HFFc6 (cell line): ENCODE data around the gene ZDHHC11. TPM values are rescaled to one million over a fixed set of nuclear protein-coding genes. Genes with fewer than 3 reads are reported as not detected.
"Not testable (repeated sequence)": the region's sequence is repeated elsewhere in the genome, so short reads cannot be mapped to it uniquely, and the experiment has no call there.

Source experiments
- DNase-seq: peaks from one replicate; pipeline ENCODE4 v3.0.0-alpha.2; 2018
- H3K27ac Mint-ChIP-seq: 2 replicates; pipeline ENCODE4 v1.8.0; 2020; ENCODE audit warnings: mild to moderate bottlenecking, mixed read lengths
- H3K27me3 Mint-ChIP-seq: 2 replicates; pipeline ENCODE4 v1.8.0; 2021; ENCODE audit warnings: mild to moderate bottlenecking, moderate library complexity, mixed read lengths; ENCODE audit not compliant: insufficient read depth
- H3K36me3 Mint-ChIP-seq: 2 replicates; pipeline ENCODE4 v1.8.0; 2021; ENCODE audit warnings: low read depth, mixed read lengths
- H3K4me1 Mint-ChIP-seq: 2 replicates; pipeline ENCODE4 v1.8.0; 2020; ENCODE audit warnings: low read depth, mixed read lengths
- H3K4me3 Mint-ChIP-seq: 2 replicates; pipeline ENCODE4 v1.8.0; 2020; ENCODE audit warnings: mild to moderate bottlenecking, moderate library complexity, mixed read lengths
- H3K9me3 Mint-ChIP-seq: 2 replicates; pipeline ENCODE4 v1.8.0; 2020; ENCODE audit warnings: mild to moderate bottlenecking, mixed read lengths
- total RNA-seq, 6 experiments: library from RNA; stranded (reverse); fragmentation: NEBNext Ultra II Directional; extraction: Animal tissue kit (Norgen Biotek cat#: 25700); gene quantifications; 2 replicates in 1 of 6; 3 replicates in 5 of 6; pipeline ENCODE4 v1.2.3, GENCODE V29; 2021
- TF ChIP-seq, protein P1 (sequence below): fragments of 200-600 bp; sonication (generic); IDR thresholded peaks from 2 replicates; pipeline ENCODE4 v1.5.0; 2021; ENCODE audit warnings: antibody characterized with exemption, mild to moderate bottlenecking

Gene ZDHHC11
- total RNA-seq, 6 experiments from 2014 or later, result 1.3 to 4.2 (median 1.8) TPM

DNA sequence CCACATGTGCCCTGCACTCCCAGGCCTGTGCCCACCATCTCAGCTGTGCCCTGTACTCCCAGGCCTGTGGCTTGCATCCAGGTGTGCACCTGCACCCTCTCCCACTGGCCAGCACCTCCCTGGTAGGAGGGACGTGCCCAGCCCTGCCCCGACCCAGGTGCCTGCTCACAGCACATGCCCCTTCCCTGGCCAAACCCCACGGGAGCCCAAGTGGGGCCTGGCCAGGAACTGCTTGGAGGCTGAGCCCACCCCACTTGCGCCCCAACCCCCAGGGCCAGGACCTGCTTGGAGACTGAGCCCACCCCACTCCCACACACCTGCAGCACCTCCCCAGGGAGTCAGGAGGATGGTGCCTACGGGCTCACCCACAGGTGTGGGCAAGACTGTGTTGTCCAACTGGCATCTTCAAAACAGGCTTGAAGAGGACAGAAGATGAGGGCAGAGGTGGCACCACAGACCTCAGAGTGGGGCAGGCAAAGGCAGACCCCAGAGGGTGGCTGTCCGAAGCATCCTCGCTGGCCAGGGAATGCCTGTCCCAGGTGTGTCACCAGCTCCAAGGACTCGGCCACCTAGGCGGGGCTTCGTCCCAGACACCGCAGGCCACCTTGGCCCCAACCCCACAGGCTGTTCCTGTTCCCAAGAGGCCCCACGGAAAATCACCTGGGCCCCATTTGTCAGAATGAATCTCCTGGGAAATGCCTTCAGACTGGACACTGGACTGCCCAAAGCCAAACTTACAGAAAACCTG lies 77.1 kb downstream of the ZDHHC11 start:
- Mint-ChIP-seq H3K4me1 (no peaks in the 10 kb centered on the region), H3K27me3 (peaks cover 25% of the 10 kb centered on the region), H3K36me3 (no peaks in the 10 kb centered on the region), H3K9me3 (peaks cover 3% of the 10 kb centered on the region; the same call in 1 of the 2 replicates), H3K27ac (no peak overlapping the region), H3K4me3 (no peak overlapping the region)
- TF ChIP-seq, protein P1, sequence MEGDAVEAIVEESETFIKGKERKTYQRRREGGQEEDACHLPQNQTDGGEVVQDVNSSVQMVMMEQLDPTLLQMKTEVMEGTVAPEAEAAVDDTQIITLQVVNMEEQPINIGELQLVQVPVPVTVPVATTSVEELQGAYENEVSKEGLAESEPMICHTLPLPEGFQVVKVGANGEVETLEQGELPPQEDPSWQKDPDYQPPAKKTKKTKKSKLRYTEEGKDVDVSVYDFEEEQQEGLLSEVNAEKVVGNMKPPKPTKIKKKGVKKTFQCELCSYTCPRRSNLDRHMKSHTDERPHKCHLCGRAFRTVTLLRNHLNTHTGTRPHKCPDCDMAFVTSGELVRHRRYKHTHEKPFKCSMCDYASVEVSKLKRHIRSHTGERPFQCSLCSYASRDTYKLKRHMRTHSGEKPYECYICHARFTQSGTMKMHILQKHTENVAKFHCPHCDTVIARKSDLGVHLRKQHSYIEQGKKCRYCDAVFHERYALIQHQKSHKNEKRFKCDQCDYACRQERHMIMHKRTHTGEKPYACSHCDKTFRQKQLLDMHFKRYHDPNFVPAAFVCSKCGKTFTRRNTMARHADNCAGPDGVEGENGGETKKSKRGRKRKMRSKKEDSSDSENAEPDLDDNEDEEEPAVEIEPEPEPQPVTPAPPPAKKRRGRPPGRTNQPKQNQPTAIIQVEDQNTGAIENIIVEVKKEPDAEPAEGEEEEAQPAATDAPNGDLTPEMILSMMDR, result no peak
- no peak for DNase-seq

DNA sequence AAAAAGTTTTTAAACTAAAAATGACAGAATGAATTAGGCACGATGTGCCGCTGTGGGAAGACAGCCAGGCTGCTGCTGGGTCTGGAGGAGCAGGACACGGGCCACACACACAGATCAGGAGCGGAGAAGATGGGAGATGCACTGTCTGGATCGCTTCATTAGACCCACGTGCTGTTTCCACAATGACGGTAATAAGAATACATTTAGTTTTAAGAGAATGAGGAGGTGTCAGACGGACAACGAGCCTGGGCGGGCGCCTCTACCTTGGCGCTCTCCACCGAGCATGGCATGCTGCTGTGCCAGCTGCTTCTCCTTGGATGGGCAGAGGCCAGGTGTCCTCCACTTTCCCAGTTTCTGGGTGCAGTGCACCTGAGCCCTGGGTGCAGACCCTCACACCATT lies 77.9 kb downstream of the ZDHHC11 start:
- H3K4me3 Mint-ChIP-seq, H3K4me1 Mint-ChIP-seq, H3K36me3 Mint-ChIP-seq, H3K27ac Mint-ChIP-seq, DNase-seq, H3K9me3 Mint-ChIP-seq: not testable (repeated sequence)
- peaks cover 25% of the 10 kb centered on the region for H3K27me3 Mint-ChIP-seq

DNA sequence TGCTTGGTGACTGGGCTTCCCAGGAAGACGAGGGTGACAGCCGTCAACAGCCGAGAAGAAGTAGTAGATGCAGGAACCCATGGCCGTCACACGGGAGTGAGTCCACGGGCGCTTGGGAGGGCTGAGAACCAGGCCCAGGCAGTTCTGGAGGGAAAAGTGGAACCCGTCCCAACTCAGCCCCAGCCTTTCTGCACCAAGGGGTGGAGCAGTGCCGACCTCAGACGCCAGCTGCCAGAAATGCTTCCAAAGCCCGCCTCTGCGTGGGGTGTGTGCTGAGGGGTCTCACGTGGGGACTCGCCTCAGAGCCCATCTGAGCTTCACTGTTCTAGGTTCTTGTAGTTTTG lies 78.3 kb downstream of the ZDHHC11 start:
- H3K4me1 Mint-ChIP-seq, H3K4me3 Mint-ChIP-seq, H3K27ac Mint-ChIP-seq, H3K36me3 Mint-ChIP-seq, DNase-seq, H3K9me3 Mint-ChIP-seq: not testable (repeated sequence)
- peaks cover 23% of the 10 kb centered on the region for H3K27me3 Mint-ChIP-seq

DNA sequence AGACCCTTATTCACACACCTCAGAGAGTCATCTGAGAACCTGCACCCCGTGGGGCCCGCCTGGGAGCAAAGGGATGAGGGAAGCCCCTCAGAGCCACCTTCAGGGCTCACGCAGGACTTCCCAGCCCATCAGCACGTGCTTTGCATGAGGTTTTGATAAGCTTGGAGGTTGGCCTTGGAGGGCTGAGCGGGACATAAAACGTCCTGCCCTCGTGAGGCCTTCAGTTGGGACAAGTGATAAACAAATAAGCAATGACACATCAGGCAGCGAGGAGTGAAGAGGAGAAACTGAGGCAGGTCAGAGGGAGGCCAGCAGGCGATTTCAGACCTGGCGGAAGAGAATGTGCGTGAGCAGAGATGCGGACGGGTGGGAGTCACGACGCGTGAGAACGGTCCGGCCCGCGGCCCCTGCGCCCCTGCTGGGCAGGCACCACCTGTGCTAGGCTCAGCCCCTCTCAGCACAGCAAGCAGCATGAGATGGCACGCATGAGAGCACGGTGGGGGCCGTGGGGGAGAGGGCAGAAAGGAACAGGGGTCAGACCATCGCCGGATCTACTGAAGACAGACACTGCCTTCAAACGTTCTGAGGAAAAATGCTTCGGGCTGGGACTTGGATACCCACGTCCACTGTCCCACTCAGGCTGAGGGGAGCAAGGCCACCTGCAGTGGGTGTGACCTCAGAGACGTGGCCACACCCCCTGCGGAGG lies 78.8 kb downstream of the ZDHHC11 start:
- not testable (repeated sequence) for H3K36me3 Mint-ChIP-seq, DNase-seq, H3K27ac Mint-ChIP-seq, H3K4me3 Mint-ChIP-seq, H3K4me1 Mint-ChIP-seq, H3K9me3 Mint-ChIP-seq
- peaks cover 18% of the 10 kb centered on the region for H3K27me3 Mint-ChIP-seq

DNA sequence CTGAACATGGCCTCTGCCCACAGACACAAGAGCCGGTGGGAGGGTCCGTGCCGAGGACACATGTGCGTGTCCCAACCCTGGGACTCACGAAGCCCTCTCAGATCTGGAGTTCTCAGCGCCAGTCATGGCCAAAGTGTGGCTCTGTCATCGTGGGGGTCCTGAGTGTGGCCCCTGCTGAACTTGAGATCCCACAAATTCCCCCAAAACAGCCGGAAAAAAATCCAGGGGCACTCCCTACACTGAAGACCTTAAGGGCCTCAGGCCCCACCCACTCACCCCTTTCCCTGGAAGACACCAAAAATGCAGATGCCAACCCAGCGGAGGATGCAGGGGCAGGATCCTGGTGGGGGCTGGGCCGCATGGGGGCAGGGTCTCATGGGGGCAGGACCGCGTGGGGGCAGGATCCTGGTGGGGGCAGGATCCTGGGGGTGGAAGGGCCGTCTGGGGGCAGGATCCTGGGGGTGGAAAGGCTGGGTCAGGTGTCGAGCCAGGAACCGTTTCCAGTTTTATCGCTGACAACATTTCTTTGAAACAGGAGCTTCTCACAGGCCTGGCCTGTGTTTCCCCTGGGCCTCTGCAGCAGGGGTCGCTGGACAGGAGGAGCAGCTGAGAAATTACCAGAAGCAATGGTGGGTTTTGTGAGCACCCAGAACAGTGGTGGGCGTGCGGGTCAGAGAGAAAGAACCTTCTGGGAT lies 79.6 kb downstream of the ZDHHC11 start:
- H3K27ac Mint-ChIP-seq, H3K4me3 Mint-ChIP-seq, H3K9me3 Mint-ChIP-seq, H3K36me3 Mint-ChIP-seq, DNase-seq, H3K4me1 Mint-ChIP-seq: not testable (repeated sequence)
- peaks cover 14% of the 10 kb centered on the region for H3K27me3 Mint-ChIP-seq

DNA sequence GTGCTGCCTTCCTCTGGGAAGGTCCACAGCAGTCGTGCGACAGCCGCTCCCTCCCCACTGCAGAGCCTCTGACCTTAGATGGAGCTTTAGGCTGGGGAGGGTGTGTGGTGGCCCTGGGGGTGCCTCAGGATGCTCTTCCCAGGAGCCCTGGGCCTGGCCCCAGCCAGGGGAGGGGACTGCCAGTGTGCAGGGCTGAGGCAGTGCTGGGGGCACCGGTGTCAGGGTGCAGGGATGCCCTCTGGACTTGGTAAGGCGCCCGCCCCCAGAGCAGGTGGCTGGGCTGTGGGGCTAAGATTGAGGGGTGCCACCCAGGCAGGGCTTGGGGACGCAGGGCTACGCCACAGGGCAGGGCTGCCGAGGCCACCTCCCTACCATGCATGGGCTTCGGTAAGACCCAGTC lies 80.2 kb downstream of the ZDHHC11 start:
- not testable (repeated sequence) for H3K36me3 Mint-ChIP-seq, H3K27ac Mint-ChIP-seq, H3K4me1 Mint-ChIP-seq, DNase-seq, H3K4me3 Mint-ChIP-seq, H3K9me3 Mint-ChIP-seq
- peaks cover 14% of the 10 kb centered on the region for H3K27me3 Mint-ChIP-seq

DNA sequence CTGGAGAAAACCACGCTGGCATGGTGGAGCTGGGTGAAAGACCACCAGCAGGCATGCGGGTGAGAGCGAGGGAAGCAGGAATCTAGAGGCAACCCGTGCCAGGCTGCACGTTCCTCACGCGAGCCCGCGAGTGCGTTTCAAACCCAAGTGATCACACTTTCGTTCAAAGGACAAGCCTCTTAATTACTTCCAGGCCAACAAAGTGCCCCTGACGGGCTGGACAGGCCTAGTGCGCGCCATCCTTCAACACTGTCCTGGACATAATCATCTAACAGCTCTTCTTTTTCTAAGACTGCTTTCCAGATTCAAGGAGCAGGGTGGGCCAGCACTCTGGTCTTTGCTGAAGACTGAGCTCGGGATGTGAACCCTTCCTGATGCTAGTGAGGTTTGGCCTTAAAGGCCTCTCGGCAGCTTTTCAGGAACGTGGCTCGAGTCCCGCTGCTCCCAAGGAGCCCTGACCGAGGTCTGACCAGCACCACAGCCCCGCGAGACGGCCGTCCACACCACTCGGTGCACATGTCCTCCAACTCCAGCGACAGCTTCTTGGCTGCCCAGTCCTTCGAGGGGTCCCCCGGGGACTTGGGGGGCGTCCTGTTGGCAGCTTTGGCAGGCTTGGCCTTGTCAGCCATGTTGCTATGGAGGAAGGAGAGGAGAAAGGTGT lies 81.2 kb downstream of the ZDHHC11 start:
- H3K27me3 Mint-ChIP-seq, result peaks cover 10% of the 10 kb centered on the region
- H3K36me3 Mint-ChIP-seq, H3K9me3 Mint-ChIP-seq, DNase-seq, H3K27ac Mint-ChIP-seq, H3K4me1 Mint-ChIP-seq, H3K4me3 Mint-ChIP-seq: not testable (repeated sequence)

DNA sequence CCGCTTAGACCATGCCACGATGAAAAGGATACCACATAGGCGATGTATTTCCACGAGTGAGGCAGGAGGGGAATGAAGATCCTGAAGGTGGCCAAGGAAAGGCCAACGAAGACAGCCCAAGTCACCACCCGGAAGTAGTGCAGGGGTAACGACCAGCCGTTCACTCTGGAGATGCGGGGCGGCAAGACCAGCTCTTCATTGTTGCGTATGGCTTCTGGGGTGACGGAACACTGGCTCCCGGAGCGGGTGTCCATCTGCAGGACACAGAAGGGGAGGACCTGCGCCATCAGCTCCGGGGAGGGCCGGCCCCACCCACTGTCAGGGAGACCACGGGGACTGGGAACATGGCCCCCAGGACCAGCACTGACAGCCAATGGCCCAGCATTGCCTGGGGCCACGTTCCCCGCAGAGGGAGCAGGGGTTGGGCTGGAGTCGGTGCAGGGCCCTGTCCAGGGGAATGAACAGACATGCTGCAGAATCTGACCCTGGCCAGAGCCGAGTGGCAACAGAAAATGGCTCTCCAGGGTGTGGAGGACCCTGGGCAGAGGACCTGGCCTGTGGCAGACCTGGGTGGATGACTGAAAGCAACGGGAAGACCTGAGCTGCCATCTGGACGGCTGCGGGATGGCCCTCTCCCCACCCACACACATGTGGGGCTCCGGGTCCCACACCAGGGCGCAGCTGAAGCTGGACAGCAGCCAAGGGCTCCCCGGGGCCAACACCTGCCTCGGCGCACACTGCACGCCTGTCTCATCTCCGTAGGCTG lies 83.9 kb downstream of the ZDHHC11 start:
- TF ChIP-seq, protein P1, result no peak
- Mint-ChIP-seq H3K4me3 (no peak overlapping the region), H3K27ac (no peak overlapping the region), H3K4me1 (no peaks in the 10 kb centered on the region), H3K36me3 (no peaks in the 10 kb centered on the region), H3K9me3 (peaks cover 10% of the 10 kb centered on the region; the same call in 1 of the 2 replicates), H3K27me3 (peaks cover 24% of the 10 kb centered on the region)
- DNase-seq, result no peak
